COLO829 (cell line): ENCODE measurements around the gene PKIG.

ENCODE experiments used
- DNase-seq: peaks from one replicate; pipeline ENCODE4 v3.0.0; 2012; ENCODE audit warnings: low spot score

PKIG gene

DNA sequence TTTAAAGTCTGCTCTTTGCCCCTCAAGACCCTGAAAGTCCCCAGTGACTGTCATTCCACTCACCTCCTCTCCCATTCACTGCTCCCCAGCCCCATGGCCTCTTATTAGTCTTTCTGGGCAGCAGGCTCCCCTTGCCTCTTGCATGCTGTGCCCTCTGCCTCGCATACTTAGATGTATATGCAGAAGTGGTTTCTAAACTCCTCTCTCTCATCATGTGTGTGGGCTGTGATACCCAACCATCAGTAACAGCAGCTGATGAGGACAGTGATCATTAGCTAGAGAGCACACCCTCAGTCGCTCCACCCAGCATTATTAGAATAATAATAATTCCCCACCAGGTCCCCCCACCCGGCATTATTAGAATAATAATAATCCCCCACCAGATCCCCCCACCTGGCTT is 14.5 kb downstream of the PKIG start:
- no peak for DNase-seq

DNA sequence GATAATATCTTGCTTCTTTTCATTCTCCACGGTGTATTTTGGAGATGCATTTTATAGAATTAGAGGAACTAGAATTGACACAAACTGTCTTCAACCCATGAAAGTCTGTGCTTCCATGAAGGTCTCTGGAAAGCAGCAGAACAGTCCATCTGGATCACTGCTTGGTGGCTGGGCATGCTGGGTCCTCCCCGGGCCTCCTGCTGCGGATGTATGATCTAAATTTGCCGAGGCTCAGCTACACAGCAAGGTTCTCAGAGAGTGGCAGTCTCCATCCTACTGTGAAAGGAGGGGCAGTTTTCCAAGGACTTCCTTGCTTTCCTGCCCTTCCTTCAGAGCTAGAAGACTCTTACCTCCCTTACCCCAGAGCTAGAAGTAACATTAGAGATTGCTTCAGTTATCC is 15.1 kb downstream of the PKIG start:
- DNase-seq = no peak

DNA sequence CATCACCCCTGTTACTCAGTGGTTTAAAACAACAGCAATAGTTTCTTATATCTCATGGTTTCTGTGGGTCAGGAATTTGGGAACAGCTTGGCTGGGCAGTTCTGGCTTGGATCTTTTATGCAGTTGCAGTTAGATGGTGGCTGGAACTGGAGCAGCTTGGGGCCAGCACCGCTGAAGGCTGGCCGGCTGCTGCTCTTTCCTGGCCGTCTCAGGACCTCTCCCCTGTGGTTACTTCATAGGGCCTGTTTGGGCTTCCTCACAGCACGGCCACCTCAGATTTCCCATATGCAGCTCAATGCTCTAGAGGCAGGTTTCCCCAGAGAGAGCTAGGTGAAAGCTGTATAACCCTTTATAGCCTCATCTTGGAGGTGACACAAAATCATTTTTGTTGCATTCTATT is 15.6 kb downstream of the PKIG start:
- no peak for DNase-seq

DNA sequence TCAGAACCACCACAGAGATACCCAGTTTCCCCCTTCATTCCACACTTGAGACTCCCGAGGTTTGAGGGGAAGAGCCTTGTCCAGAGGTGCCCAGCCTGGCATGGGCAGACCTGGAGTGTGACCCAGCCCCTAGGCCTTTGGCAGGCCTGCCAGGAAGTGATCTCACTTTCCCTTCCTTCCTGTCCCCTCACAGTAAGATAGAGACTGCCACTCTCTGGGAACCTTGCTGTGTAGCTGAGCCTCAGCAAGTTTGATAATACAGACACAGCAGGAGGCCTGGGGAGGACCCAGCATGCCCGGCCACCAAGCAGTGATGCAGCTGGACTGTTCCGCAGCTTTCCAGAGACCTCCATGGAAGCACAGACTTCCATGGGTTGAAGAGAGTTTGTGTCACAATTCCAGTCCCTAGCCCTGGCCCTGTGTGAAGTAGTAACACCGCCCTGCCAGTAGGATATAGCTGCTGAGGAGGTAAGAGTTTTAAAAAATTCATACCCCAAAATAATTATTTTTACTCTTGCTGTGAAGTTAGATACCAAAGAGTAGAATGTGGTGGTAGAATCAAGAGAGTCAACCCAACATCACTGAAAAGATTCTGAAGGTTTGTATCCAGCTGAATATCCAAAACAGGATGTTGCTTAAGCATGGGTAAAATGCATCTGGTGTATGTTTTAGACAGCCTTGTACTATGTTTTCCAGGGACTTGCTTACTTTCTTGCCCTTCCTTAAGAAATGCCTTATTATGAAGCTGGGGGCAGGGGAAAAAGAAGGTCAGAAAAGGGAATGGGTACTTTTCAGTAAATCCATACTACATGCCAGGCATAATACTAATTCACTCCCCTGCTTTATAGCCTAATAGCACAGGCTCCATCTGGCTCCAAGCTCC is 16.3 kb downstream of the PKIG start:
- DNase-seq = no peak

DNA sequence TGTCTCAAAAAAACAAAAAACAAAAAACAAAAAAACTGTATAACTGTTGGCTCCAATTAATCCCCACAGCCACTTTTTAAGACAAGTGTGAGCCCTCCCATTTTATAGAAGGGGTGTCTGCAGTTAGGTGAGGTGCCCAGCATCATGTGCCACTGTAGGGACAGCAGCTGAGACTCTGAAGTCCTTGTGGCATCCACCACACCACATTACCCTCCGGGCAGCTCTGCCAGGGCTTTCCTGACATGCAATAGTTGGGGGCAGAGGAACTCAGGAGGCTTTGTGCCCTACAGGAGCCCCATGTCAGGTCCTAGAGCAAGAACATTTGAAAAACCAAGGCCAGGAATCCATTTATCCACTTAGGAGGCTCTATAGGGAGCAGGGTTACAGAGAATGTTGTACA is 17.3 kb downstream of the PKIG start:
- DNase-seq = no peak

DNA sequence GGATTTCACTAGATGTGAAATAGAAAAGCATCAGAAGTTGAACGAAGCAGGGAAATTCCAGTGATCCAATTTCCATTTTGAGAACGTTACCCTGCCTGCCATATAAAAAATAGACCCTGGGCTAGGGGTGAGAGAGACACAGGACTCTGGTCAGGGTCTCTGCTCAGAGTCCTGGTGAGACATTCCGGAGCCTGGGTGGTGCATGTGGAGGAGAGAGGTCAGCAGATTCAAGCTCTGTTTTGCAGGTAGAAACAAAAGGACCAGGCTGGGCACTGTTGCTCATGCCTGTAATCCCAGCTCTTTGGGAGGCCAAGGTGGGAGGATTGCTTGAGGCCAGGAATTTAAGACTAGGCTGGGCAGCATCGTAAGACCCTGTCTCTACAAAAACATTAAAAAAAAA is 17.9 kb downstream of the PKIG start:
- DNase-seq = no peak

DNA sequence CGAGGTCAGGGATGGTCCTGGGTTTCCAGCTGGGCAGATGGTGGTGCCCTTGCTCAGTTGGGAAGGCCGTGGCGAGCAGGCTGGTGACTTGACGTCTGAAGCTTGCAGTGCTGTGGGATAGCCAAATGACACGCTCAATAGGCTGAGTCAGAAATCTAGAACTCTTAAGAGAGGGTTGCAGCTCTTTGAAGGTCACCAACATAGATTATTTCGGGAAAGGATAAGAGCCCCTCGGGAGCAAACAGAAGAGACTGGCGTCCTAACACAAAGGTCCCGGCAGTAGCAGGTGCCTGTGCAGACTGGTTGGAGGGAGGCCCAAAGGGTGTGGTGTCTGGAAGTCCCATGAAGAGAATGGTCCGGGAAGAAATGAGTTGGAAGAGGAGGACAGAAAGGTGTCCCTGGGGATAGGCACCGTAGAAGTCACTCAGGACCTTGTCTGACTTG is 18.4 kb downstream of the PKIG start:
- no peak for DNase-seq

DNA sequence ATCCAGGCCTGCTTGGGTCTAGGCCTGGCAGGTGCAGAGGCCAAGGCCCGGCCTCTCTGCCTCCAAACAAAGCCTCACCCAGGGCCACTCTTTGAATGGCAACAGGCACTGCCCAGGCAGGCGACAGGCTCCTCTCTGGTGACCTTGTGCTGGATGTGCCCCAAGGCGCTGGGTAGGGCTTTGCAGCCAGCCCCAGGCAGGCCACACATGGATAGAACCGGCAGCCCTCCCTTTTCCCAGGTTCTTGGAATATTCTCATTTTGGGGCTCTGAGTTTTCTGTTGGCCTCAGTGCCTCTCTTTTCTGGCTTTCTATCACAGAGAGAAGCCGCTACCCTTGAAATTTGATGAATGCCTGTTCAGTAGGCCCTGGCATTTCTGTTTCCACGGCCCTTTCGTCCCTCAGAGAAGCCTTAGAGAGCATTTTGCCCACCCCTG is 18.9 kb downstream of the PKIG start:
- peak; percentile 27 for DNase-seq

DNA sequence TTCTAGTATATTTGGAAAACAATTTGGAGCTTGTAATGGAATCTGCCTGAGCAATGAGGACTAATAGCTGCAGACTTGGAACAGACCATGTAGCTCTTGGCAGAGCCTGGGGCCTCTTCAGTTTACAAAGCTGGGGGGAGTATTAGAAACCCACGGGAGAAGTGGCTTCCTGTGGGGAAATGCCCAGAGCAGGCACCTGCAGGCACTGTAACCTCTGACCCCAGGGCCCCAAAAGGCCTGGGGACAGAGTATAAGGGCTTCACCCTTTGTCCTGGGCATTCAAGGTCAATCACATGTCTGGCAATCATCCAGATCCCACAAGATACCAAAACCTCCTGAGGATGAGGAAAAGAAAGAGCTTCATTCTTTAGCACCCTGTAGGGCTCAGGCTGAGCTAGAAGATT is 19.4 kb downstream of the PKIG start:
- peak; percentile 97 for DNase-seq

DNA sequence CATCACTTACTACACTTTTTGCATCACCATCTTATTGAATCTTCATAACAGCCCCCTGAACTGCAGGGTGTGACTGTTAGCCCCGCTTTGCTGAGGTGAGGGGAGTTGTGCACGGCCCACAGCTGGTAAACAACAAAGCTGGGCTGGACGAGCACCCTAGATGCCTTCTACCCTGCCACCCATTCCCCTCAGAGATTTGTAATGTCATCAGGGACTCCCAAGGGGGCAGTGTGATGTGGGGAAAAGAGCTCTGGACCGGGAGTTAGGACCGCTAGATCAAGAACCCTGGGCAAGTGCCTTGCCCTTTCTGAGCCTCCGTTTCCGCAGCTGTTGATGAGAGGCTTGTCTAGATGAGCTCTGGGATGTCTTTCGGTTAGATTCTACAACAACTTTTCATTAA is 20.9 kb downstream of the PKIG start:
- DNase-seq = no peak

DNA sequence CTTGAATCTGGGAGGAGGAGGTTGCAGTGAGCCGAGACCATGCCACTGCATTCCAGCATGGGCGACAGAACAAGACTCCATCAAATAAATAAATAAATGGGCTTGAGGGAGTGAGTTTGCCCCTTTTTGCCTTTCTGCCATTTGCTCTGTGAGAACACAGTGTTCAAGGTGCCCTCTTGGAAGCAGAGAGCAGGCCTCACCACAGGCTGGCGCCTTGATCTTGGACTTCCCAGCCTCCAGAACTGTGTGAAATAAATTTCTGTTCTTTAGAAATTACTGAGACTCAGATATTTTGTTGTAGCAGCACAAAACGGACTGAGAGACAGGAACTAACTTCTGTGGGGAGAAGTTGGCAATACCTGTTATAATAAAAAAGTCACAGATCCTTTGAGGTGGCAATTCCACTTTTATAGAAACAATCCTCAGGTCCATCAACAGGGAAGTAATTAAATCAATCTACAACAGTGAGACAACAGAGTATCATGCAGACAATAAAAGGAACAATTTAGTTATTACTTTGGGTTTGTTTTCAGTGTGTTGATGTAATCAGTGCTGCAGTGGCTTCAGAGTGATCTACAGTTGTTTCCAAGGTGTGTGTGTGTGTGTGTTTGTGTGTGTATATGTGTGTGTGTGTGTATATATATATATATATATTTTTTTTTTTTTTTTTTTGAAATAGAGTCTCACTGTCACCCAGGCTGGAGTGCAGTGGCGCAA is 24.5 kb downstream of the PKIG start:
- no peak for DNase-seq

DNA sequence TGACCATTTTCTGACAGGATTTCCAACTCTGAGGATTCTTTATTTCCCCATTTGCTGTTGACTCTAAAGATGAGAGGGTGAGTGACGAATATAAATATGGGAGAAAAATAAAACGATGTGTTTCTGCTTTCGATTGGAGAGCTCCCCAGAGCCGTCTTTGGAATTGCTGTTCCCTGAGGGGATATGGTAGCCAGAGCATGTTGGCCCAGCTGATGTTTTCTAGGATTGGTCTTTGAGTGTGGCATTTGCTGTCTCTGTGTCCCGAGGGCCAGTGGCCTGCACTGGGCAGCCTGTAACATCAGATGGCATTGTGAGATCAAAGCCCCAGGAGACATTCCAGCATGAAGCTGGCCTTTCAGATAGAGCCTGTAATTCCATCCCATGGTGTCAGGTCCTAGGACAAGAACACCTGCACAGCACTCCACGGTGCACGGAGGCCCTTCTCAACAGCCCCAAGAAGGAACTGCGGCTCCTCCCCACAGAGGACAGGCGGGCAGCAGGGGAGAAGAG is 26.7 kb downstream of the PKIG start:
- DNase-seq = no peak

DNA sequence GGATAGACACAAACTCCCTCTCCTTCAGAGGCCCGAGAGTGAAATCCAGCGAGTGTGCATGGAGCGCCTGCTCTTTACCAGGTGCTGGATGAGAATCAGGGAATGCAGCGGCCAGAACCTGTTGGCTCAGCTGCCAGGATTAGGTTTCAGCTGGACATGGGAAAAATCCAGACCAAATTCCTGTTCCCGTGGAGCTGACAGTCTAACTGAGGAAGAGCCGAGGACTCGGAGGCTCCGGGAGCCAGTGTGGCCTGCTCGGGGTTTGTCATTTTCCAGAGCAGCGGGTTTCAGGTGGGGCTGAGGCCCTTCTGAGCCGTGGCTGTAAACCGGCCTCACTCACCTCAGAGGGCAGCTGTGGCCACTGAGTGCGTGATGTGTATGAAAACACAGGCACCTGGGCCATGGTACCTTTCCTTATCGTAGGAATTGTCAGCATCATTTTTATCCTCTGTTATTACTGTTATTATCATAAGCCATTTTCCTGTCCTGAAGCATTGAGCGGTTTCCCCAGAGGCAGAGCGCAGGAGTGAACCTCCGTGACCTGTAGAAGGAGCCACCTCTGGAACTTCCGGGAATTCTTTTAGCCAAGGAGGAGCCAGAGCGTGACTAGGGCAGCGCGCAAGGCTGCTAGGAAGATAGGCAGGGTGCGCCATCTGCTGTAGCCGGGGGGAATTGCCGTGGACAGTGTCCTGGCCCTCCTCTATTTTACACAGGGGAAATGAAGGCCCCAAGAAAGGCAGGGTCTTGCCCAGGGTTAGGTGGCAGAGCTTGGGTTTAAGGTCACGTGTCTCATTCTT is 27.3 kb downstream of the PKIG start:
- DNase-seq = peak; percentile 90

DNA sequence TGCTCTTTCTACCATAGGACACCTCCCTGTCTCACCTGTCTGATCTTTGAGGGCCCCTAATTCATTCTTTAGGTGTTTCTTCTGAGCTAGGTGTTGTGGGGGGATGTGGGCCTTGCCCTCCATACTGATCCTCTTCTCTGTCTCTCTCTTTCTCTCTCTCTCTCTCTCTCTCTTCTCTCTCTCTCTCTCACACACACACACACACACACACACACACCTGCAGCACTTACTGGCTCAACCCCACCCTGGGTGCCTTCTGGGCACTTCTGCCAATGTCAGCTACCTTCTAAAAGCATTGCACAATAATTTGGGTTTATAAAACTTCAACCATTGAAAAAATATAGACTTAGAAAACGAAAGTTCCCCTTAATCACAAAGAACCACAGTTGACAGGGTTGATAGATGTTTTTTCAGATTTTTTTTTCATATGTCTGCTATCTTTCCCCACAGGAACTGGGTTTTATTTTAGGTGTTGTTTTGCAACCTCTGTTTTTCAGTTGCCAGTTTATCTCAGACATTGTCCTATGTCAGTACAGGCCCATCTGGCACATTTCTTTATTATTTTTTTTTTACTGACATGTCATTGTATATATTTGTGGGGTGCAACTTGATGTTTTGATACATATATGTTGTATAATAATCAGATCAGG is 28.1 kb downstream of the PKIG start:
- DNase-seq = no peak

DNA sequence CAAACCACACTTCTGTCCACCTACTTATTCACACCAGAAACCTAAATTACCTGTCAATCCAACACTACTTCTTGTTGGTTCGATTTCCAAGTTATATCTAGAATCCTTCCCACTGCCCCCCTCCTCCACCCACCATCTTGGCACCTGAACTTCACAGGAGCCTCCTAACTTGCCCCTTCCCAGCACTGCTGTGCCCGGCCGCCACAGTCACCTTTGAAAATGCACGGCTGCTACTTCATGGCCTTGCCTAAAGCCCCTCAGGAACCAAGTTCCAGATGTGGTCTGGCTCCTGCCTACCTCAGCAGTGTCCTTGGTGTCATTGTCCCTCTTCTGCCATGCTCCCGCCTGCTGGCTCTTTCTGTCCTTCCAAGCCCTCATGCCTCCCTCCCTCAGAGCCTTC is 31.2 kb downstream of the PKIG start:
- DNase-seq = no peak

DNA sequence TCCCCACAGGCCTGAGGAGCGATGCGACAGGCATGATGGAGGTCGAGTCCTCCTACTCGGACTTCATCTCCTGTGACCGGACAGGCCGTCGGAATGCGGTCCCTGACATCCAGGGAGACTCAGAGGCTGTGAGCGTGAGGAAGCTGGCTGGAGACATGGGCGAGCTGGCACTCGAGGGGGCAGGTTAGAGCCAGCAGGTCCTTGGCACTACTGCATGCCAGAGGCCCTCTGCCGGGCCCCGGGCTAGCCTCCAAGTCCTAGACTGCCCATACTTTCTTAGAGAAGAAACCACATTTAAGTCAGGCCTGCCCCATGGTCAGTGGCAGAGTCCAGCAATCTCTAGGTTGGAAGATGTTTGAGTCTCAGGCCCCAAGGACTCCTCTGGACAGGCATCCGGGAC is 32.1 kb downstream of the PKIG start:
- no peak for DNase-seq

DNA sequence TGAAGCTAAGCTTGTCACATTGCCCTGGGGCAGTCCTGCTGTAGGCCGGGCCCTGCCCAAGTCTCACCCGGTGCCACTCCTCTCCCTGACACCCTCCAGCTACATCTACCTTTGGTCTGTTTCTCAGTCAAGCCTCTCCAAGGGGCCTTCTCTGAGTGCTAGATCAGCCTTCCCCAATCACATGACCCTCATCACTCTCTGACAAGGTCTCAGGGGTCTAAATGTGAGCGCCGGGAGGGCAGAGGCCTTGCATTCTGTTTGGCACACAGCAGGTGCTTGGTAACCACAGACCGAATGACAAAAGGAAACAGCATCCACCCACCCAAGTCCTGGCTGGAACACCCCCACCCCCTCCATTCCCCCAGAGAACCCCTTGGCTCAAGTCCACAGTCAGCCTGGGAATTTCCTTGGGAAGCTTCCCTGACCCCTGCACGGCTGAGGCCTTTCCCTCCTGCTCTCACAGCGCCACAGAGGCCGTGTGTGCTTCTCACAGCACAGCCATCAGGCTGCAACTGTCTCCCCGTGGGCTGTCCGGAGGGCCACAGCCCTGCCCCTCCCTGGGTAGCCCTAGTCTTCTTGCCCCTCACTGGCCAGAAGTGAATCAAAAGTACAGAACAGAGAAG is 32.9 kb downstream of the PKIG start:
- DNase-seq = no peak

DNA sequence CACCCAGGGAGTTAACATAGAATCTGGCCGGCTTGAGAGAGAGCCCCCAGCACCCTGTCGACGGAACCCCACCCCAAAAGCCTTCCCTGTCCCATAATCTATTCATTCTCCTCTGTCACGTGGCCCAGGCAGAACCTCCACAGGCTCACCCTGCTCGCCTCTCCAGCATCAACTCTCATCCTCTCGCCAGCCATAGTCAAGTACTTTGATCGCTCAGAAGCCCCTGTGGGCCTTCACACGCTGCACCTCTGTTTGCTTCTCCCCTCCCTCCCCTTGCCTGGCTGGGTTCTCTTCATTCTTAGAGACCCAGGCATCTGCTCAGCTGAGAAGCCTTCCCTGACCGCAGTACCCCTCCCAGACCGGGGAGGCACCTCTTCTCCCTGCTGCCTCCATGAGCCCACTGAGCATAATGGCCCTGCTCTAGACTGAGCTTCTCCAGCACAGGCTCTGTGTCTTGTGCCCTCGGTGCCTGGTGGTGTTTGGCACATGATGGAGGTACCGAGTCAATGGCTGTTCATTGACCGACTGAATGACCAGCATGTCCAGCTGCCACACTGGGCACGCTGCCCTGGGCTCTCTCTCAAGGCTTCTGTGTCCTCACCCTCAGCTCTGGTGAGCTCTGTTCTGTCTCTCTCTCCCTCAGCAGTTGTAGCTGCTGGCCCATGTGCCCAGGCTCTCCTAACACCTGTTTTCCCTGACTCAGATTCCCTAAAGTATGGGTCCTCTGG is 33.7 kb downstream of the PKIG start:
- no peak for DNase-seq

DNA sequence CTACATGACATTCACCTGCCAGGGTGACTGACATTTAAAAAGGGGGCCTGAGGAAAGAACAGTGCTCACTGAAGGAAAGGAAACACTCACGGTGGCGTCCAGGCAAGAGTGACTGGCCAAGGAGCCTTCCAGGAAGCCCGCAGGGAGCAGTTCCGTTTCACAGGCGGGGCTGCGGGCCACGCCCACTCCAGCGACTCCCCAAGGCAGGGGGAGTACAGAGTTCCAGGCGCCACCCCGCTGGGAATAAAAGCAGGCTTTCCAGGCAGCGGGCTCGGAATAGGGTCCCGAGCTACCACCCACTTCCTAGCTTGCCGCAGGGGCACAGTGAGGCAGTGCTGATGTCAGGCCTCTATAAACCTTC is 34.2 kb downstream of the PKIG start:
- no peak for DNase-seq

DNA sequence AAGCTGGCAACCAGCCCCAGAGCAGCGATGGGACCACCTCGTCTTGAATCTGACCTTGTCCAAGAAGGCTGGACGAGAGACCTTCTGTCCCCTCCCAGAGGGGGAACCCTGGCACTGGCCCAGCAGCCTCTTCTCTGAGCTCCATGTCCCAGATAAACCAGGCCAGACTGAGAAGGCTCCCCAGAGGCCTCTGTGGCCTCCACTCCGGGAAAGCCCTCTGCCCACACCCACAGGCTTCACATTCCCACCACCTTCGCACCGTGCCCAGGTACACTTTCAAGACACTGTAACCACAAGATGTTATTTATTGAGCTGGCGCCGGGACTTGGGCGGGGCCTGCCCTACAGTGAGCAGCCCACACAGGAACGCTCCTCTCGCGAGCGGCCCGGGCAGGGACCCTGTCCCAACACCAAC is 35.9 kb downstream of the PKIG start:
- no peak for DNase-seq

DNA sequence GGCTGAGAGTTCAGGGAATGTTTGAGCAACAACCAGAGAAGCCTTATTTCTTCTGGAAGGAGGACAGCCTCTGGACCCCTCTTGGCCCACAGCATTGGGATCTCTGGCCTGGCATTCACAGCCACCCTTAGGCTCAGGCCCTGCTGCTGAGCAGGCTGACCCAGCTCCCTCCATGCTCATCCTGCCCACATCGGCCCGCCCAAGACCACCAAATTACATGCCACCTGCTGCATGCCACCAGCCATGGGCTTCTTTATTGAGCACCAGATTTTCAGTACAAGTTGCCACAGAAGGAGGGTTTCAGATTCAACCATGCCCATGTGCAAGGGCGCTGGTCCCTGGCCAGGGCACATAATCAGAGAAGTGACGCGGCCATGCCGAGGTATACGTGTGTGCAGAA is 36.9 kb downstream of the PKIG start:
- no peak for DNase-seq
